Transverse colon (tissue), 3 donors: ENCODE measurements around the gene FGR.

Experiments
- CTCF ChIP-seq, 5 experiments: fragments of 200-600 bp in 3 of 5; fragments of 450-650 bp in 2 of 5; sonication (generic) in 3 of 5; IDR thresholded peaks; 1 replicate in 2 of 5; 2 replicates in 3 of 5; pipeline ENCODE4 v1.5.1; 2016 to 2017; ENCODE audit warnings: antibody characterized with exemption in 5 of 5, inconsistent platforms in 3 of 5, mild to moderate bottlenecking in 2 of 5, moderate library complexity in 1 of 5
- EP300 ChIP-seq: sonication (generic); formaldehyde crosslinking; IDR thresholded peaks from one replicate; pipeline ENCODE4 v1.6.1; 2017; ENCODE audit warnings: antibody characterized with exemption, low read depth

GRCh38 chr1:27650171-27650538 is 15.2 kb upstream of the FGR start:
- TF ChIP-seq EP300 (no peak), CTCF (IDR thresholded peaks at IDR 0.05) (no peak)
